Measurements from ENCODE around the gene SMARCA2.

The SMARCA2 gene

GRCh38 chr9:2151171-2151570 lies 136.0 kb downstream of the SMARCA2 start:
- DNase-seq, result no peak

- DNase-seq, result no peak
Observed at GRCh38 chr9:2152966-2153629, 138.0 kb downstream of the SMARCA2 start.

GRCh38 chr9:2153630-2154217 lies 138.6 kb downstream of the SMARCA2 start:
- DNase-seq, result no peak

DNA sequence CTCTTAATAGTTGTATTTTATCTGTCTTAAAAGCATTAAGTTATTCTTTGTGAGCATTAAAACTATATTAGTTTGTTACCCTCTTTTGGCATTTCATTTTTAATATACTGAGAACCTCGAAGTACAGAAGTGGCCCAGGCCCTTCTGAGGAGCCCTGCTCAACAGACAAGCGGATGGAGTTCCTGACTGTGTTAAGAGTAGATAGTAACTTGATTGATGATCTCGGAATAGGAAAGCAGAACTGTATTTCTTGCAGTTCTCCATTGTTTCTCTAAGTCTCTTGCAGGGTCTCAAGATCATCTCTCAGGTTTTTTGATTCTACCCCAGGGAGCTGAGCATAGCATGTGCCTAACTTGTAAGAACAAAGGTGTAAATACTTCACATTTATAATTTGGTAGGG lies 139.6 kb downstream of the SMARCA2 start:
- DNase-seq, result no peak

- no peak for DNase-seq
Observed at GRCh38 chr9:2155966-2156365, 140.8 kb downstream of the SMARCA2 start.

- peak; percentile 40 for DNase-seq
Observed at GRCh38 chr9:2157277-2158110, 142.3 kb downstream of the SMARCA2 start.

- DNase-seq, result peak; percentile 22
Observed at GRCh38 chr9:2158111-2158610, 143.0 kb downstream of the SMARCA2 start.

- DNase-seq, result no peak
Observed at GRCh38 chr9:2158766-2159430, 143.8 kb downstream of the SMARCA2 start.

DNA sequence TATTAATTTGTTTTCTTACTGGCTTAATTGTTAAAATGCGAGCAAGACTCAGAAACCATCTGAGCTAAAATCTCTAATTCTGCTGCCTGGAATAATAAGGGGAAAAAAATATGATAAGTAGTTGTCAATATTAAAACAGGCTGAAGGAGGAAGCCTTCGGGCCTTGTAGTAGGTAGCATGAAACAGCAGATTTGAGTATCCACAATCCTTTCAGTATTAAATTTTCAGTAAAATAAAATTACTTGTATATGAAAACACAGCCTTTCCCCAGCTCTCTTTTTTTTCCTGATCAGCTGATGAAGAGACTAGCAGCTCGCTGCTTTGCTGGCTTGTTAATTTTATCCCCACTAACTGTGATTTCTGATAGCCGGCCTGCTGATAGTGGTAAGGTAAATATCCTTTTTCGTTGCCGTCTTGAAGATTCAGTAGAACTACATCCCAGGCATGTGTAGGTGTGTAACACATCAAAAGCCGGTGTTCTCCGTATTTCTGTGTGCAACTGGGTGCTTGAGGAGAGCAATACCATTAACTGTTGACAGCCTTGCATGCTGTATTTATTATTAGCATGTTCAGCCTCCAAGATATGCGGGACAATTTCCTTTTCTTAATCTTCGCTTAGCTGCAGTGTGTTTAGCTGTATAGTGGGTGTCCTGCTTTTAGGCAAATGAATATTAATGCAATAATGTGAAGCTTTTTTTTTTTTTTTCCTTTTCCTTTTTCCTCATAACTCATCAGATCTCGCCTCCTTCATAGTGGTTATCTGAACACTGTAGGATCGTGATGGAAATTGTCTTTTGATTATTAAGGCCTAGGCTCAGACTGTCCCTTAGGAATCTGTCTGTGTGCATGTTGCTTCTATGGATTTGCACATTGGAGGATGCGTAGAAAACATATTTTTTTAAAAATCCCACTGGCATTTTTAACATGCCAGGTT lies 144.6 kb downstream of the SMARCA2 start:
- no peak for DNase-seq

DNA sequence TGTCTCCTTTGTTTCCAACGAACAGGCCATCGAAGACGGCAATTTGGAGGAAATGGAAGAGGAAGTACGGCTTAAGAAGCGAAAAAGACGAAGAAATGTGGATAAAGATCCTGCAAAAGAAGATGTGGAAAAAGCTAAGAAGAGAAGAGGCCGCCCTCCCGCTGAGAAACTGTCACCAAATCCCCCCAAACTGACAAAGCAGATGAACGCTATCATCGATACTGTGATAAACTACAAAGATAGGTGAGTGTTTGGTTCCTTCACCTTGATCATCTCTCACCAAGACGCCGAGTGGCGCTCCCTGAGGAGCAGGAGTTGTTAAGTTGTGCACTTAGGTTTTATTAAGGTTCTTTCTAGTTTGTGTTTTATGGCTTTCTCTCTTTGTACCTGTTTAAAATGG lies 146.5 kb downstream of the SMARCA2 start:
- DNase-seq, result no peak

GRCh38 chr9:2163231-2163885 lies 148.2 kb downstream of the SMARCA2 start:
- DNase-seq, result no peak

- no peak for DNase-seq
Observed at GRCh38 chr9:2164268-2164667, 149.1 kb downstream of the SMARCA2 start.

DNA sequence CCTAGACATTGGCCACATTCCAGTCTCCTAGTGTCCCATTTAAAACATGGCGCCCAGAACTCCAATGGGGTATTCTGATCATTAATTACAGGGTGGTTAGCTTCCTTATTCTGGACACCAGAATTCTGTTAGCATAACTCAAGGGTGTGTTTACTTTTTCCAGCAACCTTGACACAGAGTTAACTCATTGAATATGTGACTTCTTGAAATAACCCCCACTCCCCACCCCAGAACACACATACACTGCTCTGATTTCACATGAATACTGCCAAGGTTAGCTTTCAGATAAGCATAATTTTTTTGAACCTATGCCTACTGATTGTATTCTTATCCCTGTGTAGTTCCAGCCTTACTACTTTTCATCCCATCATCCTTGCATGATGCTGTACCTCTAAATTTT lies 151.1 kb downstream of the SMARCA2 start:
- no peak for DNase-seq

- no peak for DNase-seq
Observed at GRCh38 chr9:2169035-2169434, 153.9 kb downstream of the SMARCA2 start.

GRCh38 chr9:2170722-2171121 lies 155.6 kb downstream of the SMARCA2 start:
- DNase-seq, result no peak

- no peak for DNase-seq
Observed at GRCh38 chr9:2173170-2173569, 158.0 kb downstream of the SMARCA2 start.

DNA sequence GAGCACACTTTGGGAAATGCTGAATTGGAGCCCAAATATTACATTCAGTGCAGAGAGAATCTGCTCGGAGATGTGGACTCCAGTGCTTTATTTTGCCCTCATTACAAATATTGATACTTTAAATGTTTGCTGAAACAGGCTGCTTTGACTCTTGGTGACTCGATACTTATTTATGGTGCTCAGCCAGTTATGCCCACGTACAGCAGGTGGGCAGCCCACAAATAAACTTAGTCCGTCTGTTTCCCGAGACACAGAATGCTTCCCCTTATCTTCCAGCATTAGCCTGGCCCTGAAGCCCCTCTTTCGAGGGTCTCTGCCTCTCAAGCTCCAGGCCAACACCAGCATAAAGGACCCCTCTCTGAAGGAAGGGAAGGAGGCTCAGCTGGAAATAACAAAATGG lies 158.7 kb downstream of the SMARCA2 start:
- no peak for DNase-seq

DNA sequence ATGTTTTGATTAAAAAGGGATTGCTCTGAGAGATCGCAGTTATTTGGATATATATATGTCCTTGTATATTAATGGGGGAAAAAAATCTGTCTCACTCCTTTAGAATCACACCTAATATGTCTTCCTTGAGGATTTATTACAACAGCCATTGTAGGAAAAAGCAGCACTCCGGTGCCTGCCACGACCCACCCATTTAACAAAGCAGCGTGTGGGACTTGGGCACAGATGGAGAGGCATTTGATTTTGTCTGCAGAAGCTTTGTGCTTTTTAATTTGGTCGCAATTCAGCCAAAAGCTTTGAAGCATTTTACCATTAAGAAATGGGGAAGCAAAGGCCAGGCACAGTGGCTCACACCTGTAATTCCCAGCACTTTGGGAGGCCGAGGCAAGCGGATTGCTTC lies 159.2 kb downstream of the SMARCA2 start:
- DNase-seq, result no peak

DNA sequence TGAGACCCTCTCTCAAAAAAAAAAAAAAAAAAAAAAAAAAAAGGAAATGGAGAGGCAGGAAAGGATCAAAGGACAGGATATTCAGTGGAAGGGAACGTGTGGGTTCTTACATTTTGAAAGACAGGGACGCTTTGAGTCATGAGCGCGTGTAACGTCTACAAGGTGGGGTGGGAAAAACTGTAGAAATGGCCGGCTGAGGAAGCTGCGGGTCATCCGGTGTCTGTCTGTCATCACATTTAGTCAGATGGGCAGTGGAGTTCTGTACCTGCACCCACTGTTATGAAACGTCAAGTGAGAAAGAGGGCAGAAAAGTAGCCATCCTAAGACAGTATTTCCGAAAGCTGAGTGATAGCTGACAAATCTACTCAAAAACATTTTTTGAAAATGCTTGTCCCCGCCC lies 159.8 kb downstream of the SMARCA2 start:
- DNase-seq, result no peak

- DNase-seq, result no peak
Observed at GRCh38 chr9:2177121-2177520, 162.0 kb downstream of the SMARCA2 start.

- no peak for DNase-seq
Observed at GRCh38 chr9:2178034-2178734, 163.0 kb downstream of the SMARCA2 start.
